Activated T-cell treated with anti-CD3 and anti-CD28 coated beads, Interleukin-2, amount 50 U/mL, for 24 hours (primary cell): ENCODE data around the gene TNFRSF8.
A peak's percentile ranks its signal among the peaks of the same experiment; 100 is the strongest.

ENCODE experiments used
- DNase-seq: peaks from one replicate; pipeline ENCODE4 v3.0.0-alpha.2; 2020
- H3K27ac Mint-ChIP-seq: 2 replicates; pipeline ENCODE4 v1.8.0; 2020; ENCODE audit warnings: mild to moderate bottlenecking, mixed read lengths
- H3K27me3 Mint-ChIP-seq: 2 replicates; pipeline ENCODE4 v1.8.0; 2020; ENCODE audit warnings: mixed read lengths
- H3K36me3 Mint-ChIP-seq: 2 replicates; pipeline ENCODE4 v1.8.0; 2020; ENCODE audit warnings: low read depth, mixed read lengths
- H3K4me1 Mint-ChIP-seq: 2 replicates; pipeline ENCODE4 v1.8.0; 2020; ENCODE audit warnings: low read depth, mixed read lengths
- H3K4me3 Mint-ChIP-seq: 2 replicates; pipeline ENCODE4 v1.8.0; 2020; ENCODE audit warnings: mild to moderate bottlenecking, moderate library complexity, mixed read lengths
- H3K9me3 Mint-ChIP-seq: 2 replicates; pipeline ENCODE4 v1.8.0; 2020; ENCODE audit warnings: mixed read lengths

Gene TNFRSF8

DNA sequence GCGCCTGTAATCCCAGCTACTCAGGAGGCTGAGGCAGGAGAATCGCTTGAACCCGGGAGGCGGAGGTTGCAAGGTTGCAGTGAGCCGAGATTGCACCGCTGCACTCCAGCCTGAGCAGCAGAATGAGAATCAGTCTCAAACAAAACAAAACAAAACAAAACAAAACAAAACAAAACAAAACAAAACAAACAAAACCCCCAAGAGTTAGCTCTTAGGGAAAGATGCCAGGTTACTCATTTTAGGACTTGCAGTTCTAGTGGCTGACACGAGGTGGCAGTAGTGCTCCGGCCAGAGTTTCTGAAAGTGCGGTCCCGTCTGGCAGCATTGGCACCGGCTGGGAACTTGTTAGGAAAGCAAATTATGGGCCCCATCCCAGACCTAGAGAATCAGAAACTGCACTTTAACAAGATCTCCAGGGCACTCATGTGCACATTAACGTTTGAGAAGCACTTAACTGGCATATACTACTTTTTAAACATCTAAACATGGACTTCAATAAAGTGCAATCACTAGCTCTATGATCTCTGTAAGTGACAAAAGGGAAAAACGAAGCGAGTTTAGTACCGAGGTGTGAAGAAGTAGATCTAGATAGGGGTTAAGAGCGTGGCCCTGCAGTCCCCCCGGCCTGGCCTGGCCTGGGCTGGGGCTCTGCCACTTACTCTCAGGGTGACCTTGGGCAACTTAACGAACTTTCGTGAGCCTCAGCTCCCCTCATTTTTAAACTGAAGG lies 61.8 kb downstream of the TNFRSF8 start:
- Mint-ChIP-seq H3K4me3 (no peak overlapping the region), H3K4me1 (peaks cover 61% of the 10 kb centered on the region), H3K27ac (peak overlapping the region; percentile 78), H3K27me3 (no peaks in the 10 kb centered on the region), H3K9me3 (no peaks in the 10 kb centered on the region), H3K36me3 (peaks cover 39% of the 10 kb centered on the region)
- peak; percentile 86 for DNase-seq

- Mint-ChIP-seq H3K27ac (peak overlapping the region; percentile 78), H3K27me3 (no peaks in the 10 kb centered on the region), H3K36me3 (peaks cover 35% of the 10 kb centered on the region), H3K4me3 (no peak overlapping the region), H3K9me3 (no peaks in the 10 kb centered on the region), H3K4me1 (peaks cover 63% of the 10 kb centered on the region)
- DNase-seq, result no peak
Observed at GRCh38 chr1:12125422-12126355, 62.6 kb downstream of the TNFRSF8 start.

DNA sequence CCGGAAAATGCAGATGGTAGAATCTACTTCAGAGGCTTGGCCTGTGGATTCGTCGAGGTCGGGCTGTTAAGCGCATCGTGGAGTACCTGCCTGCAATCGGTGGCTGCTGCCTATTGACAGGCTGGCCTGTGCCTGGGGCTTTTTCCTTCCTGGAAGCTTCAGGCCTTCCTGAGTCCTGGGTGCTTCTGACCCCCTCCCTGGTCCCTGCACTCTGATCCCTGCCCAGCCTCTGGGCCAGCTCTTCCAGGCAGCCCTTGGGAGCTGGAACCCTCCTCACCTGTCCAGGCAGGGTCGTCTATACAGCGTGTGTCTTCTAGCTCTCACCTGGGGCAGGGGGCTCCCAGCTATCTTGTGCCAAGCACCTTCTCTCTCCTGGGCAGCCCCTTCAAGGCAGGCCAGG lies 63.7 kb downstream of the TNFRSF8 start:
- no peak overlapping the region for H3K4me3 Mint-ChIP-seq
- DNase-seq, result no peak
- H3K27me3 Mint-ChIP-seq, result no peaks in the 10 kb centered on the region
- no peaks in the 10 kb centered on the region for H3K9me3 Mint-ChIP-seq
- H3K36me3 Mint-ChIP-seq, result peaks cover 30% of the 10 kb centered on the region
- H3K4me1 Mint-ChIP-seq, result peaks cover 54% of the 10 kb centered on the region
- peak overlapping the region; percentile 93 for H3K27ac Mint-ChIP-seq

DNA sequence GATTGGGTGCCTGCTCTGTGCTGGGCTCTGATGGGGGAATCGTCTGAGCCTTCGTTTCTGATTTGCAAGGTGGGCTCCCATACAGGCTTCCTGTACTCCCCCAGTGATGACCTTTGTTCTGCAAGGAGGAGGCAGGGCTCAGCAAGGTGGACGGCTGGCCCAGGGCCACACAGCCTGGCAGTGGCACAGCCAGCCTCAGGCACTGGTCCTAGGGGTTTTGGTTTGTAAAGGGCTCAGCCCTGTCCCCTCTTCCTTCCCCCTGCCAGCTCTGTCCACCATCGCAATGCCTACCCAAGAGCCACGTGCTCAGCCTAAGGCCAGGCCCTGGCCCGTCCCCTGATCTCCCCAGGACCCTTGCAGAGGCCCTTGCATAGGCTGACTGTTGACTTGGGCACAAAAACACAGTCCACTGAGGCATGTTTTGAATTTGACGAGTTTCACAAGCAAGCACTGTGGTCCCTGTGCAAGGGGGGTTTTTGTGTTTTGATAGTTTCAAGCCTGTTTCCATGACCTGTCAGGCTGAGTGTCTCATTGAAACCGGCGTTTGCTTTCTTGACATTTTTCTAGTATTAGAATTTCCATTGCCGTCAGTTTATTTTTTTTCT lies 64.2 kb downstream of the TNFRSF8 start:
- peak; percentile 62 for DNase-seq
- Mint-ChIP-seq H3K27me3 (no peaks in the 10 kb centered on the region), H3K9me3 (no peaks in the 10 kb centered on the region), H3K36me3 (peaks cover 29% of the 10 kb centered on the region), H3K27ac (peak overlapping the region; percentile 93), H3K4me1 (peaks cover 57% of the 10 kb centered on the region), H3K4me3 (peak overlapping the region; percentile 61)

DNA sequence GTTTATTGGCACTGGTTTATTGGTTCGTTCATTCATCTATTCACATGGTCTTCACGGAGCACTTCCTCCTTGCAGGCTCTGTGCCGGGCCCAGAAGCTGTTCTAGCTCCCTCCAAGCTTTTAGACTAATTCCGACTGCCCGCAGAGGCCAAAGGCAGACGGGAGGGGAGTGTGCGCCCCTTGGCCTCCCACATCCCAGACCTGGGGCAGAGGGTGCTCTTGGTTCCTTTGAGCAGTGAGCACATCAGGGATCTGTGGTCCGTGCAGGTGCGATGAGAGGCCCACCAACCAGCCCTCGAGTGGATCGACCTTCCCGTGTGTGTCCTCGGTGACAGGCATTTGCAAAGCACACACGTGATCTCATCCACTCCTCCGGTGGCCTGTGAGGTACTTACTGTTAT lies 65.0 kb downstream of the TNFRSF8 start:
- no peaks in the 10 kb centered on the region for H3K9me3 Mint-ChIP-seq
- H3K27me3 Mint-ChIP-seq, result no peaks in the 10 kb centered on the region
- H3K4me3 Mint-ChIP-seq, result peak overlapping the region; percentile 61
- peaks cover 66% of the 10 kb centered on the region for H3K4me1 Mint-ChIP-seq
- H3K27ac Mint-ChIP-seq, result peak overlapping the region; percentile 93
- peaks cover 33% of the 10 kb centered on the region for H3K36me3 Mint-ChIP-seq
- no peak for DNase-seq

DNA sequence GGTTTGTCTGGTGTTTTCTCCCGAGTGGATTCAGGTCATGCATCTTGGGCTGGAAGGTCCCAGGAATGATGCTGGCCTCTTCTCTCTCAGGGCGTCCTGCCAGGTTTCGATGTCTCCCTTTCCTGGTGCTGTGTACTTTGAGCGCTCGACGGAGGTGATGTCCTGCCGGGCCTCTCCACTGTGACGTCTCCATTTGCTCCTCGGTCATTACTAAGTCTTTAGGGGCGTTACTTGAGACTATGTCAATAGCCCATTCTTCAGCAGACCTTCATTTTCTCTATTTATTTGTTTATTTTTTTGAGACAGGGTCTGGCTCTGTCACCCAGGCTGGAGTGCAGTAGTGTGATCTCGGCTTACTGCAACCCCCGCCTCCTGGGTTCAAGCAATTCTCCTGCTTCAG lies 66.5 kb downstream of the TNFRSF8 start:
- no peak for DNase-seq
- peaks cover 75% of the 10 kb centered on the region for H3K4me1 Mint-ChIP-seq
- H3K4me3 Mint-ChIP-seq, result no peak overlapping the region
- peaks cover 30% of the 10 kb centered on the region for H3K36me3 Mint-ChIP-seq
- peak overlapping the region; percentile 11 for H3K27ac Mint-ChIP-seq
- H3K27me3 Mint-ChIP-seq, result no peaks in the 10 kb centered on the region
- H3K9me3 Mint-ChIP-seq, result no peaks in the 10 kb centered on the region

GRCh38 chr1:12130466-12131130 lies 67.5 kb downstream of the TNFRSF8 start:
- no peak overlapping the region for H3K4me3 Mint-ChIP-seq
- H3K27ac Mint-ChIP-seq, result peak overlapping the region; percentile 45
- H3K9me3 Mint-ChIP-seq, result no peaks in the 10 kb centered on the region
- peaks cover 29% of the 10 kb centered on the region for H3K36me3 Mint-ChIP-seq
- H3K4me1 Mint-ChIP-seq, result peaks cover 67% of the 10 kb centered on the region
- no peaks in the 10 kb centered on the region for H3K27me3 Mint-ChIP-seq
- DNase-seq, result no peak

- peaks cover 55% of the 10 kb centered on the region for H3K4me1 Mint-ChIP-seq
- no peak overlapping the region for H3K4me3 Mint-ChIP-seq
- no peaks in the 10 kb centered on the region for H3K27me3 Mint-ChIP-seq
- H3K36me3 Mint-ChIP-seq, result peaks cover 27% of the 10 kb centered on the region
- peak overlapping the region; percentile 89 for H3K27ac Mint-ChIP-seq
- no peak for DNase-seq
- H3K9me3 Mint-ChIP-seq, result no peaks in the 10 kb centered on the region
Observed at GRCh38 chr1:12132078-12132477, 69.0 kb downstream of the TNFRSF8 start.

DNA sequence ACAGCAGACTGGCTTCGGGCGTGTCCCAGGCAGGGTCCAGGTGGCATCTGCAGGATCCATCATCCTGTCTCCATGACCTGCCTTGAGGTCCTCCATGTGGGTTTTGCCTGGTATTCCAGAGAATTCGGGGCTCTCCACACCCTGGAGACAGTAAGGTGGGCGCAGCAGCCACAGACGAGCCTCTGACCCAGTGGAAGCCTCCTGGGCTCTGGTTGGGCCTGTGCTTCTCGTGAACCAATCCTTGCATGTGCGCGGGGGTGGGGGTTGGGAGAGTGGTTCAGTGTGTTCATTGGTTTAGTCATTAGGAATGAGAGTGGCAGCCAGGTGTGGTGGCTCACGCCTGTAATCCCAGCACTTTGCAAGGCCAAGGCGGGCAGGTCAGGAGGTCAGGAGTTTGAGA lies 71.6 kb downstream of the TNFRSF8 start:
- H3K27me3 Mint-ChIP-seq, result no peaks in the 10 kb centered on the region
- no peak overlapping the region for H3K4me3 Mint-ChIP-seq
- H3K27ac Mint-ChIP-seq, result no peak overlapping the region
- H3K36me3 Mint-ChIP-seq, result peaks cover 11% of the 10 kb centered on the region
- no peak for DNase-seq
- no peaks in the 10 kb centered on the region for H3K9me3 Mint-ChIP-seq
- peaks cover 38% of the 10 kb centered on the region for H3K4me1 Mint-ChIP-seq

DNA sequence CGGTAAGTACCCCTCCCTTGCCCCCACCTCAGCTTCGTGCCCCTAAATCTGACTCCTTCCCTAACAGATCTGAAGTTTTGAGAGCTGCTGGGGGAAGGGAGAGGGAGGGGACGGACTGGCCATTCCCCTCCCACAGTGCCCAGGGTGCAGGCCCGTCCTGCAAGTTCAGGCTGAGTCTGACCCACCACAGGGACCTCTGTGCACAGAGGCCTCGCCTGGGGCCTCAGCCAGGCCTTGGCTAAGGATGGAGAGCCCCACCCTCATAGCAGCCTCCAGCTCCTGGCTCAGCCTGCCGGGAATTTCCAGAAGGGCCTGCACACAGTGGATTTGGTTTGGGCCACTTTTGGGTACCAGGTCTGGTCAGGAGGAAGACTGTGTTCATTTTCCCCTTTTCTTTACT lies 72.5 kb downstream of the TNFRSF8 start:
- DNase-seq, result no peak
- Mint-ChIP-seq H3K27ac (no peak overlapping the region), H3K4me3 (no peak overlapping the region), H3K9me3 (no peaks in the 10 kb centered on the region), H3K4me1 (peaks cover 35% of the 10 kb centered on the region), H3K27me3 (no peaks in the 10 kb centered on the region), H3K36me3 (peaks cover 6% of the 10 kb centered on the region)

DNA sequence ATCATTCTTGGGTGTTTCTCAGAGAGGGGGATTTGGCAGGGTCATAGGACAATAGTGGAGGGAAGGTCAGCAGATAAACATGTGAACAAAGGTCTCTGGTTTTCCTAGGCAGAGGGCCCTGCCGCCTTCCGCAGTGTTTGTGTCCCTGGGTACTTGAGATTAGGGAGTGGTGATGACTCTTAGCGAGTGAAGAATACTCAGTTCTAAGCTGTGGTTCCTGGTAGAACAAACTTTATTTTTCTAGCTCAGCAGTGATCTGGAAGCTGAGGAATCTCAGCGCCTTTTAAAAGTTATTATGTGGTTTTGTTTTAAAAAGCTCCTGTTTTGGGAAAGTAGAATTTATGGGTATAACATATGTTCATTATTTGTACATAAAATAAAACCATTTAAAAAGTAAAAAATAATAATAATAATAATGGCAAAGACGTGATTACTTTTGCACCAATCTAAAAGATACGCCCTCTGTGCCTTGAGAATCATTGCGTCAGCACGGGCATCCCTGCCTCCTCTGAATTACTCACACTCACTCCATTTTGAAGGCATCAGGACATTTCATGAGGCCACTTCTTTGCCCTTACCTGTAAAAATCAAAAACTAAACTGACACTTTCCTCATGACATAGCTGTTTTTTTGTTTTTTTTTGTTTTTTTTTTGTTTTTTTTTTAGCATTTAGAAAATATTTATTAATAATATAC lies 74.0 kb downstream of the TNFRSF8 start:
- H3K36me3 Mint-ChIP-seq, result peaks cover 6% of the 10 kb centered on the region
- DNase-seq, result no peak
- no peak overlapping the region for H3K27ac Mint-ChIP-seq
- H3K27me3 Mint-ChIP-seq, result no peaks in the 10 kb centered on the region
- no peaks in the 10 kb centered on the region for H3K9me3 Mint-ChIP-seq
- no peak overlapping the region for H3K4me3 Mint-ChIP-seq
- H3K4me1 Mint-ChIP-seq, result peaks cover 29% of the 10 kb centered on the region

GRCh38 chr1:12138196-12139168 lies 75.4 kb downstream of the TNFRSF8 start:
- H3K27ac Mint-ChIP-seq, result no peak overlapping the region
- DNase-seq, result no peak
- H3K36me3 Mint-ChIP-seq, result peaks cover 12% of the 10 kb centered on the region
- no peaks in the 10 kb centered on the region for H3K9me3 Mint-ChIP-seq
- H3K4me1 Mint-ChIP-seq, result peaks cover 24% of the 10 kb centered on the region
- H3K27me3 Mint-ChIP-seq, result no peaks in the 10 kb centered on the region
- no peak overlapping the region for H3K4me3 Mint-ChIP-seq

- Mint-ChIP-seq H3K36me3 (peaks cover 19% of the 10 kb centered on the region), H3K27ac (no peak overlapping the region), H3K4me3 (no peak overlapping the region), H3K4me1 (peaks cover 27% of the 10 kb centered on the region), H3K9me3 (no peaks in the 10 kb centered on the region), H3K27me3 (no peaks in the 10 kb centered on the region)
- no peak for DNase-seq
Observed at GRCh38 chr1:12140016-12140415, 76.9 kb downstream of the TNFRSF8 start.
